ENCODE results near the gene MAB21L4. TPM values are rescaled to one million over a fixed set of nuclear protein-coding genes. Genes with fewer than 3 reads are reported as not detected.

The MAB21L4 gene
- total and polyA plus RNA-seq, 2 of the 8 experiments (the other 6 are each of a cell fraction or from before 2014, with no cell fraction given) = 0.11 TPM; not detected in 1

DNA sequence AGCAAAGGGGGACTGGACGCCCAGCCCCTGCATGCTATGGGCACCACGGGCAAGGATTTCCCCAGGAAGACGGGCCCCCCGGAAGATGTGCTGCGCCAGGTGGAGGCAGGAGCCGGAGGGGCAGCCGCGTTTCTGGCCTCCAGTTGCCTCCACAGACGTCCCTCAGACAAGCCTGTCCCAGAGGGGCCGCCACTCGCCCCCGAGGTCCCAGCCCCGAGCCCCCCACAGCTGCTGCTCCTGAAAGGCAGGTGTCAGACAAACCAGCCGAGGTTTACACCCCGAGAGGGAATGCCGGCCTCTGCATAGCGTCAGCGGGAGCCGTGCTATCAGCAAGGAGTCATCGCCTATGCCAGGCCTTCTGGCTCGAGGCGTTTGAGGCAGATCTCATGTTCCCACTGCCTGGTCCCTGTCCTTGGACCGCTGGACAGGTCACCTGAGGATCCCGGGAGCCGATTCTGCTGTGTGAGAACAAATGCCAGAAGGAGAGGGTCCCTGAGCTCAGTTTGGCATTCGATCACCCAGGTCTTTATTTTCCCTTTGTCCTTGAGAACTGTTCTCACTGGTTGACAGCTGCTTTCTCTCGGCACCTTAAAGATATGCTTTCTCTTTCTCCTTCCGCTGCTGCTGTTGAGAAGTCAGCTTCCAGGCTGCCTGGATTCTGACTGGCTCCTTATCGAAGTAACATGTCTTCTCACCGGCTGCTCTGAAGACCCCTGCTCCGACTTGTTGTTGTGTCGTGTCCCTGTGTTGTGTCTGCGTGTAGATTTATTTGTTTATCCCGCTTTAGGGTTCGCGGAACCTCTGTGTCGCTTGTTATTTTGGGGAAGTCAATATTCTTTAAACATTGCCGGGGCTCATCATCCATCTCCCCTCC, 30.8 kb upstream of the MAB21L4 start:
- Histone ChIP-seq H3K4ac (replicated peaks; ENCODE audit: insufficient read length, low read depth, low read length) (no peak overlapping the region), H3K4me1 (replicated peaks in 1 of 4; ENCODE audit: control insufficient read depth in 3 of 4, insufficient read depth in 4 of 4, low read length in 3 of 4) (no peaks in the 10 kb centered on the region; a peak in 2 of 7 replicates), H3K4me3 (ENCODE audit: extremely low read depth in 1 of 4, insufficient read depth in 2 of 4, low read depth in 3 of 4, low read length in 4 of 4) (no peak overlapping the region), H2AFZ (ENCODE audit: low read length) (no peak overlapping the region), H3K18ac (ENCODE audit: extremely low read depth, low read length) (no peak overlapping the region), H3K4me2 (ENCODE audit: insufficient read depth in 1 of 2, low read depth in 2 of 2, low read length in 2 of 2) (no peak overlapping the region), H2BK15ac (ENCODE audit: low read length) (no peak overlapping the region), H4K8ac (ENCODE audit: extremely low read depth, insufficient read depth, low read length) (no peak overlapping the region), H2BK20ac (ENCODE audit: low read length) (no peak overlapping the region), H3K79me2 (ENCODE audit: control insufficient read depth in 1 of 2, insufficient read depth in 2 of 2, low read length in 2 of 2) (no peaks in the 10 kb centered on the region), H4K91ac (replicated peaks; ENCODE audit: insufficient read length, low read length) (no peak overlapping the region), H3K36me3 (ENCODE audit: control insufficient read depth in 2 of 4, insufficient read depth in 4 of 4, low read length in 3 of 4) (no peaks in the 10 kb centered on the region), H3K23ac (ENCODE audit: insufficient read length) (no peak overlapping the region), H3K23me2 (ENCODE audit: low read depth, low read length) (no peaks in the 10 kb centered on the region), H2BK5ac (ENCODE audit: low read depth, low read length) (no peak overlapping the region), H3K9me3 (ENCODE audit: insufficient read depth in 2 of 2, low read depth in 1 of 2, low read length in 1 of 2) (no peaks in the 10 kb centered on the region), H3K56ac (replicated peaks; ENCODE audit: insufficient read length, low read depth, low read length) (no peak overlapping the region), H3K79me1 (ENCODE audit: low read depth, low read length) (no peaks in the 10 kb centered on the region), H4K20me1 (replicated peaks in 1 of 2; ENCODE audit: control insufficient read depth in 1 of 2, insufficient read depth in 2 of 2, low read length in 2 of 2) (no peaks in the 10 kb centered on the region), H3K9ac (replicated peaks in 1 of 4; ENCODE audit: extremely low read depth in 1 of 4, low read depth in 3 of 4, low read length in 3 of 4) (no peak overlapping the region), H3K14ac (ENCODE audit: insufficient read length) (no peak overlapping the region), H4K5ac (ENCODE audit: insufficient read length, low read depth, low read length) (no peak overlapping the region), H2AK5ac (ENCODE audit: low read depth, low read length) (no peak overlapping the region), H3K27ac (ENCODE audit: low read depth, low read length) (no peak overlapping the region), H2BK120ac (replicated peaks; ENCODE audit: low read depth, low read length) (no peak overlapping the region), H2BK12ac (ENCODE audit: low read depth, low read length) (no peak overlapping the region), H3K27me3 (replicated peaks in 1 of 4; ENCODE audit: control insufficient read depth in 3 of 4, extremely low read depth in 1 of 4, insufficient read depth in 3 of 4, low read length in 3 of 4) (no peaks in the 10 kb centered on the region)
- 87% methylated on average over 37 of the region's 38 CpGs; no CpG with 5 or more reads in 1 of the 2 experiments for WGBS, 2 experiments (ENCODE audit: extremely low coverage in 1 of 2, insufficient coverage in 1 of 2, insufficient read length in 1 of 2, insufficient replicate concordance in 2 of 2, low coverage in 1 of 2, low lambda C conversion rate in 2 of 2, missing lambda C conversion rate in 1 of 2)
- peak in 1 of 2 experiments; percentile 49 for DNase-seq (ENCODE audit: low read depth in 1 of 2, low spot score in 2 of 2)
- ChIA-PET CTCF (ENCODE audit: partially characterized antibody) (interaction anchor here (0.8 to 1.9 kb wide), 5 partner anchors 9 to 62 kb away, joined by 3 to 6 read pairs (median 3); no protein-coding TSS in a partner anchor), POLR2A (ENCODE audit: partially characterized antibody) (no interaction called here)
- FAIRE-seq = no peak
- no peak for TF ChIP-seq POLR2AphosphoS5 (IDR thresholded peaks at IDR 0.05; ENCODE audit: low read depth, low read length)
- TF ChIP-seq SP1 (IDR thresholded peaks at IDR 0.05; ENCODE audit: low read depth, low read length) = no peak
- no peak for TF ChIP-seq SRF (IDR thresholded peaks at IDR 0.05; ENCODE audit: low read depth, low read length)
- TF ChIP-seq, protein P1, sequence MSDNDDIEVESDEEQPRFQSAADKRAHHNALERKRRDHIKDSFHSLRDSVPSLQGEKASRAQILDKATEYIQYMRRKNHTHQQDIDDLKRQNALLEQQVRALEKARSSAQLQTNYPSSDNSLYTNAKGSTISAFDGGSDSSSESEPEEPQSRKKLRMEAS (IDR thresholded peaks at IDR 0.05) = no peak
- no peak for TF ChIP-seq EZH2 (IDR thresholded peaks at IDR 0.05; ENCODE audit: low read depth, low read length, severe bottlenecking)
- TF ChIP-seq CHD1 (IDR thresholded peaks at IDR 0.05; ENCODE audit: low read depth, low read length) = no peak
- no peak for TF ChIP-seq SP4 (IDR thresholded peaks at IDR 0.05; ENCODE audit: low read length)
- TF ChIP-seq EGR1 (IDR thresholded peaks at IDR 0.05; ENCODE audit: borderline replicate concordance, low read depth, low read length) = no peak
- TF ChIP-seq SP2 (IDR thresholded peaks at IDR 0.05; ENCODE audit: low read length) = no peak
- TF ChIP-seq NRF1 (IDR thresholded peaks at IDR 0.05; ENCODE audit: low read depth, low read length) = no peak
- TF ChIP-seq BCL11A (IDR thresholded peaks at IDR 0.05; ENCODE audit: low read depth in 2 of 2, low read length in 2 of 2) = no peak
- no peak for TF ChIP-seq CEBPB (IDR thresholded peaks at IDR 0.05; ENCODE audit: low read depth, low read length)
- no peak for TF ChIP-seq CHD2 (IDR thresholded peaks at IDR 0.05; ENCODE audit: low read length)
- no peak for TF ChIP-seq BRCA1 (IDR thresholded peaks at IDR 0.05; ENCODE audit: low read depth, low read length)

Data from H1 (cell line).